ENCODE data around the gene MSANTD3.

The MSANTD3 gene

GRCh38 chr9:100485196-100485595 lies 58.3 kb downstream of the MSANTD3 start:
- TF ChIP-seq EZH2phosphoT487 (IDR thresholded peaks at IDR 0.05; ENCODE audit: low read length) (no peak), EZH2 (optimal IDR thresholded peaks at IDR 0.05; ENCODE audit: low read depth, low read length) (no peak), CTCF (IDR thresholded peaks at IDR 0.05; ENCODE audit: low read length) (no peak)

GRCh38 chr9:100486479-100487176 lies 59.7 kb downstream of the MSANTD3 start:
- H3F3A ChIP-seq (ENCODE audit: insufficient read depth, low read length), result peaks cover 12% of the 10 kb centered on the region
- H3K79me2 ChIP-seq (ENCODE audit: low read length), result peaks cover 10% of the 10 kb centered on the region
- no peaks in the 10 kb centered on the region for H3K9me2 ChIP-seq (replicated peaks; ENCODE audit: insufficient read depth, low read length)
- H3K9ac ChIP-seq (ENCODE audit: low read length), result no peak overlapping the region
- peak overlapping the region; percentile 35; the same call in 1 of the 2 replicates for H3K27ac ChIP-seq (ENCODE audit: low read length)
- no peaks in the 10 kb centered on the region for H3K27me3 ChIP-seq (replicated peaks; ENCODE audit: insufficient read depth, low read length)
- peaks cover 22% of the 10 kb centered on the region for H3K4me1 ChIP-seq (ENCODE audit: low read length)
- H2AFZ ChIP-seq (ENCODE audit: low read length), result peak overlapping the region; percentile 20; the same call in 1 of the 2 replicates
- no peaks in the 10 kb centered on the region for H4K20me1 ChIP-seq (ENCODE audit: insufficient read depth, low read length)
- DNase-seq, result peak; percentile 77
- no peak overlapping the region for H3K4me3 ChIP-seq (ENCODE audit: low read length)
- no peak for TF ChIP-seq EZH2phosphoT487 (IDR thresholded peaks at IDR 0.05; ENCODE audit: low read length)
- no peak for TF ChIP-seq EZH2 (optimal IDR thresholded peaks at IDR 0.05; ENCODE audit: low read depth, low read length)
- TF ChIP-seq CTCF (IDR thresholded peaks at IDR 0.05; ENCODE audit: low read length), result peak; percentile 23
- H3K4me2 ChIP-seq (ENCODE audit: low read depth, low read length), result peak overlapping the region; percentile 17; the same call in 1 of the 2 replicates
- H3K9me3 ChIP-seq (replicated peaks; ENCODE audit: insufficient read depth, low read length), result no peaks in the 10 kb centered on the region
- H3K36me3 ChIP-seq (replicated peaks; ENCODE audit: insufficient read depth, low read length), result no peaks in the 10 kb centered on the region

More at GRCh38 chr9:100485196-100485595, 58.3 kb downstream of the MSANTD3 start:
- Histone ChIP-seq H3K4me1 (ENCODE audit: low read length) (peaks cover 22% of the 10 kb centered on the region), H3K79me2 (ENCODE audit: low read length) (peaks cover 10% of the 10 kb centered on the region), H3F3A (ENCODE audit: insufficient read depth, low read length) (peaks cover 12% of the 10 kb centered on the region), H3K4me3 (ENCODE audit: low read length) (no peak overlapping the region), H3K9ac (ENCODE audit: low read length) (no peak overlapping the region), H3K27ac (ENCODE audit: low read length) (no peak overlapping the region), H3K36me3 (replicated peaks; ENCODE audit: insufficient read depth, low read length) (no peaks in the 10 kb centered on the region), H3K9me2 (replicated peaks; ENCODE audit: insufficient read depth, low read length) (no peaks in the 10 kb centered on the region), H3K4me2 (ENCODE audit: low read depth, low read length) (no peak overlapping the region), H2AFZ (ENCODE audit: low read length) (no peak overlapping the region), H3K9me3 (replicated peaks; ENCODE audit: insufficient read depth, low read length) (no peaks in the 10 kb centered on the region), H3K27me3 (replicated peaks; ENCODE audit: insufficient read depth, low read length) (no peaks in the 10 kb centered on the region), H4K20me1 (ENCODE audit: insufficient read depth, low read length) (no peaks in the 10 kb centered on the region)
- no peak for DNase-seq

GRCh38 chr9:100488177-100488576 lies 61.2 kb downstream of the MSANTD3 start:
- Histone ChIP-seq H3K9me2 (replicated peaks; ENCODE audit: insufficient read depth, low read length) (no peaks in the 10 kb centered on the region), H3K4me2 (ENCODE audit: low read depth, low read length) (no peak overlapping the region), H2AFZ (ENCODE audit: low read length) (no peak overlapping the region), H3K9ac (ENCODE audit: low read length) (no peak overlapping the region), H4K20me1 (ENCODE audit: insufficient read depth, low read length) (no peaks in the 10 kb centered on the region), H3K9me3 (replicated peaks; ENCODE audit: insufficient read depth, low read length) (no peaks in the 10 kb centered on the region), H3K27ac (ENCODE audit: low read length) (no peak overlapping the region), H3K4me3 (ENCODE audit: low read length) (no peak overlapping the region), H3F3A (ENCODE audit: insufficient read depth, low read length) (peaks cover 12% of the 10 kb centered on the region), H3K27me3 (replicated peaks; ENCODE audit: insufficient read depth, low read length) (no peaks in the 10 kb centered on the region), H3K4me1 (ENCODE audit: low read length) (peaks cover 29% of the 10 kb centered on the region), H3K36me3 (replicated peaks; ENCODE audit: insufficient read depth, low read length) (no peaks in the 10 kb centered on the region), H3K79me2 (ENCODE audit: low read length) (peaks cover 10% of the 10 kb centered on the region)
- DNase-seq, result no peak
- no peak for TF ChIP-seq EZH2phosphoT487 (IDR thresholded peaks at IDR 0.05; ENCODE audit: low read length)
- TF ChIP-seq CTCF (IDR thresholded peaks at IDR 0.05; ENCODE audit: low read length), result no peak
- no peak for TF ChIP-seq EZH2 (optimal IDR thresholded peaks at IDR 0.05; ENCODE audit: low read depth, low read length)

All from MM.1S (cell line).